Trophoblast cell (in vitro differentiated cells and primary cell): ENCODE data around the gene NTNG1.

Experiments
- DNase-seq, 2 donors: peaks; one replicate each; pipeline ENCODE4 v3.0.0-alpha.2; 2016
- H2AFZ ChIP-seq: 2 replicates; pipeline ENCODE4 v1.6.1; 2013; ENCODE audit warnings: low read length, moderate library complexity, mild to moderate bottlenecking; ENCODE audit not compliant: insufficient read depth, poor library complexity
- H2AK5ac ChIP-seq: 2 replicates; pipeline ENCODE4 v1.6.1; 2013; ENCODE audit warnings: mild to moderate bottlenecking, low read length
- H2BK120ac ChIP-seq: 2 replicates; pipeline ENCODE4 v1.6.1; 2013; ENCODE audit warnings: low read length, mild to moderate bottlenecking, moderate library complexity; ENCODE audit not compliant: insufficient read depth, poor library complexity
- H2BK12ac ChIP-seq: 2 replicates; pipeline ENCODE4 v1.6.1; 2013; ENCODE audit warnings: mild to moderate bottlenecking, low read length, moderate library complexity
- H2BK5ac ChIP-seq: 2 replicates; pipeline ENCODE4 v1.6.1; 2013; ENCODE audit warnings: low read length, low read depth, moderate library complexity, mild to moderate bottlenecking; ENCODE audit not compliant: poor library complexity
- H3K14ac ChIP-seq: 2 replicates; pipeline ENCODE4 v1.6.1; 2013; ENCODE audit warnings: mild to moderate bottlenecking, low read length
- H3K18ac ChIP-seq: 2 replicates; pipeline ENCODE4 v1.6.1; 2013; ENCODE audit warnings: mild to moderate bottlenecking, low read length
- H3K23ac ChIP-seq: 2 replicates; pipeline ENCODE4 v1.6.1; 2013; ENCODE audit warnings: low read length
- H3K27ac ChIP-seq: 2 replicates; pipeline ENCODE4 v1.5.1; 2013; ENCODE audit warnings: low read depth, mild to moderate bottlenecking, inconsistent platforms, low read length, moderate library complexity
- H3K27me3 ChIP-seq: 2 replicates; pipeline ENCODE4 v1.6.1; 2013; ENCODE audit warnings: inconsistent platforms, mild to moderate bottlenecking, low read length, moderate library complexity; ENCODE audit not compliant: insufficient read depth
- H3K36me3 ChIP-seq, 2 experiments: 1 replicate in 1 of 2; 2 replicates in 1 of 2; pipeline ENCODE4 v1.6.1; 2013; ENCODE audit warnings: low read length in 2 of 2, mild to moderate bottlenecking in 2 of 2, moderate library complexity in 1 of 2; ENCODE audit not compliant: insufficient read depth in 2 of 2, control insufficient read depth in 1 of 2
- H3K4ac ChIP-seq: 2 replicates; pipeline ENCODE4 v1.6.1; 2013; ENCODE audit warnings: low read depth, mild to moderate bottlenecking, low read length, moderate library complexity
- H3K4me1 ChIP-seq, 2 experiments: 1 replicate in 1 of 2; 2 replicates in 1 of 2; pipeline ENCODE4 v1.6.1; 2013; ENCODE audit warnings: low read length in 2 of 2, mild to moderate bottlenecking in 2 of 2, moderate library complexity in 1 of 2; ENCODE audit not compliant: insufficient read depth in 2 of 2, control insufficient read depth in 1 of 2
- H3K4me2 ChIP-seq: 2 replicates; pipeline ENCODE4 v1.6.1; 2013; ENCODE audit warnings: inconsistent platforms, mild to moderate bottlenecking, low read length, moderate library complexity
- H3K4me3 ChIP-seq: 2 replicates; pipeline ENCODE4 v1.5.1; 2013; ENCODE audit warnings: mild to moderate bottlenecking, low read depth, low read length, inconsistent platforms
- H3K79me1 ChIP-seq: one replicate; pipeline ENCODE4 v1.6.1; 2013; ENCODE audit warnings: low read length
- H3K79me2 ChIP-seq: 2 replicates; pipeline ENCODE4 v1.6.1; 2013; ENCODE audit warnings: low read length, mild to moderate bottlenecking; ENCODE audit not compliant: control insufficient read depth, insufficient read depth, poor library complexity
- H3K9ac ChIP-seq: 2 replicates; pipeline ENCODE4 v1.6.1; 2013; ENCODE audit warnings: mild to moderate bottlenecking, low read length
- H3K9me3 ChIP-seq: 2 replicates; pipeline ENCODE4 v1.6.1; 2013; ENCODE audit warnings: low read depth, mild to moderate bottlenecking, control low read depth, inconsistent platforms, low read length; ENCODE audit not compliant: insufficient read depth
- H4K12ac ChIP-seq: 2 replicates; pipeline ENCODE4 v1.6.1; 2013; ENCODE audit warnings: low read depth, mild to moderate bottlenecking, low read length, moderate library complexity
- H4K8ac ChIP-seq: 2 replicates; pipeline ENCODE4 v1.6.1; 2013; ENCODE audit warnings: low read depth, mild to moderate bottlenecking, low read length, moderate library complexity
- H4K91ac ChIP-seq: one replicate; pipeline ENCODE4 v1.6.1; 2013; ENCODE audit warnings: low read depth, mild to moderate bottlenecking, low read length, moderate library complexity
- WGBS: extraction: QIAGEN DNeasy Blood & Tissue Kit; methylation state at CpG from one replicate; pipeline ENCODE4 v1.1.7; 2013; ENCODE audit warnings: missing lambda C conversion rate; ENCODE audit not compliant: insufficient read length, insufficient coverage; ENCODE audit errors: extremely low coverage; 5-methylcytosine and 5-hydroxymethylcytosine counted together

The NTNG1 gene

DNA sequence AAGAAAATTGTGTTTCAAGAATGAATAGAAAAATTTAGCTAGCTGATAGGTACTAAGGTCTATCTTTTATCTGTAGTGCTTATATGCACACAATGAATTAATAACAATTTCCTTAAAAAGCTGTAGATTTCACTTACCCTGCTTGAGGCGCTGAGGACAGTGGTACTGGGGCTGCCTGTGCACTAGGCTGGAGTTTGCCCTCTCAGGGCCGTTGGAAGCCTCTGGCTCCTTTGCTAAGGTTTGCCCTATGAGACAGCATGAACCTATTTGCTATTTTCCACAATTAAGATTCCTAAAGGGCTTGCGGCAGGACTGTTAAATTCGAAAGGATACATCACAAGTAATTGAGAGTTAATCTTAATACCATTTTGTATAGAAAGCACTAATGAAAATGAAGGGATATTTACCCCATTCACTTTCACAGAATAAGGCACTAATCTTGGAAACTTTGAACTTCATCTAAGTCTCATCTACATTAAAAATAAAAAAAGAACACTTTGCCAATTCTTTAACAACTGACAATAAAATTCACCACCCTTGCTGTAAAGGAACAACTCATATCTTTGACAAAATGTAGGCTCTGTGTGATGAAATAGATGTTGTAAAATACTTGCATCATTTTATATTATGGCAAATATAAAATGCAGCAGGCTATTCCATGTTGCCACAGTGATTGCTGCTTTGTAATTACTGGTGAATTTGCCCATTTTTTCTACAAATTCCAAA lies 293.0 kb downstream of the NTNG1 start:
- H3K9ac ChIP-seq, result no peak overlapping the region
- no peak overlapping the region for H3K4ac ChIP-seq
- WGBS, result no CpG with 5 or more reads among the region's 4 CpGs
- H3K79me2 ChIP-seq, result no peaks in the 10 kb centered on the region
- H3K23ac ChIP-seq, result no peak overlapping the region
- H3K18ac ChIP-seq, result no peak overlapping the region
- H4K91ac ChIP-seq, result no peak overlapping the region
- H3K36me3 ChIP-seq, result no peaks in the 10 kb centered on the region
- H3K27me3 ChIP-seq, result no peaks in the 10 kb centered on the region
- no peak overlapping the region for H2BK5ac ChIP-seq
- H3K27ac ChIP-seq, result no peak overlapping the region
- H4K8ac ChIP-seq, result no peak overlapping the region
- H3K79me1 ChIP-seq, result no peaks in the 10 kb centered on the region
- H2AFZ ChIP-seq, result no peak overlapping the region
- DNase-seq, result no peak
- no peak overlapping the region for H2BK12ac ChIP-seq
- H3K9me3 ChIP-seq, result no peaks in the 10 kb centered on the region
- H4K12ac ChIP-seq, result no peak overlapping the region
- no peak overlapping the region for H3K4me3 ChIP-seq
- no peak overlapping the region for H2AK5ac ChIP-seq
- H3K14ac ChIP-seq, result no peak overlapping the region
- no peak overlapping the region for H2BK120ac ChIP-seq
- H3K4me1 ChIP-seq, result no peaks in the 10 kb centered on the region
- no peak overlapping the region for H3K4me2 ChIP-seq

GRCh38 chr1:107434361-107434693 lies 293.5 kb downstream of the NTNG1 start:
- H3K9ac ChIP-seq, result no peak overlapping the region
- no peak overlapping the region for H4K12ac ChIP-seq
- no peak overlapping the region for H3K14ac ChIP-seq
- no peaks in the 10 kb centered on the region for H3K4me1 ChIP-seq
- no peak overlapping the region for H2AFZ ChIP-seq
- H3K27me3 ChIP-seq, result no peaks in the 10 kb centered on the region
- H4K8ac ChIP-seq, result no peak overlapping the region
- H2BK12ac ChIP-seq, result no peak overlapping the region
- H3K23ac ChIP-seq, result no peak overlapping the region
- H3K18ac ChIP-seq, result no peak overlapping the region
- H4K91ac ChIP-seq, result no peak overlapping the region
- H2AK5ac ChIP-seq, result no peak overlapping the region
- H2BK5ac ChIP-seq, result no peak overlapping the region
- H3K36me3 ChIP-seq, result no peaks in the 10 kb centered on the region
- H3K4me3 ChIP-seq, result no peak overlapping the region
- no peaks in the 10 kb centered on the region for H3K79me2 ChIP-seq
- no peak overlapping the region for H3K4me2 ChIP-seq
- H3K79me1 ChIP-seq, result no peaks in the 10 kb centered on the region
- no peak overlapping the region for H2BK120ac ChIP-seq
- H3K4ac ChIP-seq, result no peak overlapping the region
- H3K27ac ChIP-seq, result no peak overlapping the region
- no peak for DNase-seq
- no peaks in the 10 kb centered on the region for H3K9me3 ChIP-seq

DNA sequence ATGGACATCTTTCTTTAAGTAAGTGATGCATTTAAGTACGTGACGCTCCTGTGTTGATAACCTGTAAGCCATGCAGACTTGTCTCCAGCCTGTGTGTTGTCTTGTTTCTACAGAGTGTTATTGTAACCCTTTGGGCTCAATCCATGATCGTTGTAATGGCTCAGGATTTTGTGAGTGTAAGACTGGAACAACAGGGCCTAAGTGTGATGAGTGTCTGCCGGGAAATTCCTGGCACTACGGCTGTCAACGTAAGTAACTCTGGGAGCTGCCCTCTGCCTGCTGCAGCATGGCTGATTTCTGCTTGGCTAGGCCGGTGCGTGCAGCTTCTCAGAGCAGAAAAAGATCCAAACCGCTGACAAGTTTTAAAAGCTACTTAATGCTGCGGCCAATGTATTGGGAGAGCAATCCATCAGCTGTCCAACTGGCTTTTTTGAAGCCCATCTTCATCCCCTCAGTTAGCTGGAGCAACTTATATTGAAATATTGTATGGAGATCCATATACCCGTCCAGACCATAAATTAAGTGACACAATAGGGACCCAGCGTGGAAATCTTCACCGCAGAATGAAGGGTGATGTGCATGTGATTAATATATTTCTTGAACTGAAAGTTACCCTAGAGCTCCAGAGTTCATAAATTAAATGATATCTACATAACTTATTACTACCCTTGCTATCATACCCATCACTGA lies 295.9 kb downstream of the NTNG1 start:
- no peaks in the 10 kb centered on the region for H3K9me3 ChIP-seq
- H3K23ac ChIP-seq, result no peak overlapping the region
- DNase-seq, result no peak
- no peak overlapping the region for H4K12ac ChIP-seq
- no peak overlapping the region for H4K91ac ChIP-seq
- no peak overlapping the region for H3K9ac ChIP-seq
- no CpG with 5 or more reads among the region's 13 CpGs for WGBS
- H3K4me1 ChIP-seq, result no peaks in the 10 kb centered on the region
- no peak overlapping the region for H3K4me3 ChIP-seq
- no peak overlapping the region for H3K4ac ChIP-seq
- H2BK12ac ChIP-seq, result no peak overlapping the region
- H3K18ac ChIP-seq, result no peak overlapping the region
- H3K14ac ChIP-seq, result no peak overlapping the region
- no peak overlapping the region for H2AK5ac ChIP-seq
- no peaks in the 10 kb centered on the region for H3K27me3 ChIP-seq
- no peaks in the 10 kb centered on the region for H3K79me2 ChIP-seq
- H3K4me2 ChIP-seq, result no peak overlapping the region
- H2AFZ ChIP-seq, result no peak overlapping the region
- H4K8ac ChIP-seq, result no peak overlapping the region
- H3K79me1 ChIP-seq, result no peaks in the 10 kb centered on the region
- H3K36me3 ChIP-seq, result no peaks in the 10 kb centered on the region
- no peak overlapping the region for H3K27ac ChIP-seq
- no peak overlapping the region for H2BK120ac ChIP-seq
- no peak overlapping the region for H2BK5ac ChIP-seq

GRCh38 chr1:107439567-107439966 lies 298.7 kb downstream of the NTNG1 start:
- Histone ChIP-seq H3K9me3 (no peaks in the 10 kb centered on the region), H3K4ac (no peak overlapping the region), H4K12ac (no peak overlapping the region), H3K36me3 (no peaks in the 10 kb centered on the region), H2AFZ (no peak overlapping the region), H3K23ac (no peak overlapping the region), H2AK5ac (no peak overlapping the region), H4K8ac (no peak overlapping the region), H3K9ac (no peak overlapping the region), H3K79me1 (no peaks in the 10 kb centered on the region), H3K4me1 (no peaks in the 10 kb centered on the region), H3K4me3 (no peak overlapping the region), H3K14ac (no peak overlapping the region), H2BK5ac (no peak overlapping the region), H3K79me2 (no peaks in the 10 kb centered on the region), H4K91ac (no peak overlapping the region), H3K27me3 (no peaks in the 10 kb centered on the region), H3K27ac (no peak overlapping the region), H3K4me2 (no peak overlapping the region), H2BK12ac (no peak overlapping the region), H2BK120ac (no peak overlapping the region), H3K18ac (no peak overlapping the region)
- DNase-seq, result no peak
- no CpG with 5 or more reads among the region's 3 CpGs for WGBS
